Naive thymus-derived CD4-positive, alpha-beta T cell (primary cell): ENCODE measurements around the gene PPM1H. TPM values are rescaled to one million over a fixed set of nuclear protein-coding genes. Genes with fewer than 3 reads are reported as not detected.

Source experiments
- ATAC-seq: fragments of 150-1000 bp; cut with Tn5 transposase; 2 replicates; pipeline ENCODE4 v1.10.0; 2021; ENCODE audit warnings: mild to moderate bottlenecking, moderate library complexity
- CTCF ChIA-PET: fragments of 350-600 bp; sonication (Branson Sonifier 250); formaldehyde crosslinking; loops from one replicate; lab custom pipeline; 2021; ENCODE audit warnings: antibody characterized with exemption; lab: Charles Lee
- POLR2A ChIA-PET: fragments of 350-600 bp; sonication (Branson Sonifier 250); formaldehyde crosslinking; loops from one replicate; lab custom pipeline; 2021; ENCODE audit warnings: antibody characterized with exemption, inconsistent platforms; lab: Charles Lee
- DNase-seq, 9 donors: peaks; one replicate each; pipeline versions ENCODE4 v3.0.0 to v3.0.0-alpha.2; 2020 to 2022; ENCODE audit warnings: mixed read lengths in 1 of 9
- H3K27ac ChIP-seq: one replicate; pipeline ENCODE4 v1.7.0; 2013; ENCODE audit warnings: mild to moderate bottlenecking, low read depth, low read length, moderate library complexity
- H3K27me3 ChIP-seq, 2 donors: one replicate each; pipeline ENCODE4 v1.7.0; 2013; ENCODE audit warnings: low read length in 2 of 2, mild to moderate bottlenecking in 2 of 2, moderate library complexity in 2 of 2; ENCODE audit not compliant: control insufficient read depth in 2 of 2, insufficient read depth in 2 of 2
- H3K36me3 ChIP-seq, 3 experiments: 1 replicate in 2 of 3; 2 replicates in 1 of 3; pipeline ENCODE4 v1.7.0; 2013; ENCODE audit warnings: low read length in 3 of 3, mild to moderate bottlenecking in 3 of 3, moderate library complexity in 1 of 3; ENCODE audit not compliant: insufficient read depth in 3 of 3, control insufficient read depth in 2 of 3
- H3K4me1 ChIP-seq, 2 donors: one replicate each; pipeline ENCODE4 v1.7.0; 2013; ENCODE audit warnings: low read length in 2 of 2, mild to moderate bottlenecking in 2 of 2, moderate library complexity in 1 of 2; ENCODE audit not compliant: control insufficient read depth in 2 of 2, insufficient read depth in 2 of 2
- H3K4me3 ChIP-seq: 2 replicates; pipeline ENCODE4 v1.7.0; 2013; ENCODE audit warnings: mild to moderate bottlenecking, low read length
- H3K9me3 ChIP-seq, 3 experiments: 1 replicate in 2 of 3; 2 replicates in 1 of 3; pipeline ENCODE4 v1.7.0; 2013; ENCODE audit warnings: low read length in 3 of 3; ENCODE audit not compliant: control insufficient read depth in 2 of 3
- H3K27ac Mint-ChIP-seq, 9 donors: one replicate each; pipeline ENCODE4 v1.8.0; 2020 to 2022; ENCODE audit warnings: mixed read lengths in 9 of 9, mild to moderate bottlenecking in 8 of 9, moderate library complexity in 5 of 9, inconsistent platforms in 2 of 9
- H3K27me3 Mint-ChIP-seq, 5 donors: one replicate each; pipeline ENCODE4 v1.8.0; 2021 to 2022; ENCODE audit warnings: mixed read lengths in 5 of 5, mild to moderate bottlenecking in 1 of 5
- H3K36me3 Mint-ChIP-seq, 5 donors: one replicate each; pipeline ENCODE4 v1.8.0; 2020 to 2022; ENCODE audit warnings: mixed read lengths in 5 of 5, mild to moderate bottlenecking in 3 of 5, inconsistent platforms in 1 of 5
- H3K4me1 Mint-ChIP-seq, 7 donors: one replicate each; pipeline ENCODE4 v1.8.0; 2020 to 2022; ENCODE audit warnings: mixed read lengths in 7 of 7, mild to moderate bottlenecking in 3 of 7, inconsistent platforms in 1 of 7
- H3K4me3 Mint-ChIP-seq, 10 donors: one replicate each; pipeline ENCODE4 v1.8.0; 2020 to 2022; ENCODE audit warnings: mild to moderate bottlenecking in 10 of 10, mixed read lengths in 10 of 10, moderate library complexity in 6 of 10, inconsistent platforms in 2 of 10
- H3K9me3 Mint-ChIP-seq, 11 donors: one replicate each; pipeline ENCODE4 v1.8.0; 2020 to 2022; ENCODE audit warnings: mixed read lengths in 11 of 11, mild to moderate bottlenecking in 4 of 11, inconsistent platforms in 1 of 11, moderate library complexity in 1 of 11
- intact Hi-C, 2 donors: fragments of 100-400 bp; cut with micrococcal nuclease; formaldehyde crosslinking; loops; one replicate each; pipeline ENCODE4 v1.15.1; 2023
- polyA plus RNA-seq, 2 donors: library from polyadenylated mRNA; unstranded; fragments of 300-500 nt; fragmentation: Illumina TruSeq; gene quantifications; one replicate each; pipeline ENCODE4 v1.2.3, GENCODE V29; 2021
- total RNA-seq, 6 experiments: library from RNA in 5 of 6; stranded (reverse) in 5 of 6; gene quantifications; 1 replicate in 5 of 6; 2 replicates in 1 of 6; pipeline ENCODE4 v1.2.3 and lab custom pipeline; 2021 to 2026

PPM1H gene
- total and polyA plus RNA-seq, 7 experiments from 2014 or later = 0.08 to 2.1 (median 0.34) TPM; not detected in 4

- Mint-ChIP-seq H3K27ac (no peak overlapping the region), H3K36me3 (peaks cover 0 to 5% (median 0%) of the 10 kb centered on the region in 5 donors), H3K4me1 (peaks cover 0 to 1% (median 0%) of the 10 kb centered on the region in 7 donors), H3K4me3 (no peak overlapping the region), H3K9me3 (no peaks in the 10 kb centered on the region), H3K27me3 (no peaks in the 10 kb centered on the region)
- CTCF ChIA-PET = no interaction called here
- intact Hi-C loops = no loop called here
- no peak overlapping the region for H3K4me3 ChIP-seq
- no peak for DNase-seq
- H3K4me1 ChIP-seq = no peaks in the 10 kb centered on the region
- no peaks in the 10 kb centered on the region for H3K27me3 ChIP-seq
- no peaks in the 10 kb centered on the region for H3K9me3 ChIP-seq
- no peaks in the 10 kb centered on the region for H3K36me3 ChIP-seq
- no peak overlapping the region for H3K27ac ChIP-seq
- POLR2A ChIA-PET = no interaction called here
- no peak for ATAC-seq
These were observed 316.0 kb downstream of the PPM1H start for GRCh38 chr12:62618930-62619329.

GRCh38 chr12:62618319-62618718 is 316.6 kb downstream of the PPM1H start:
- no peaks in the 10 kb centered on the region for H3K27me3 Mint-ChIP-seq
- no peak for ATAC-seq
- Histone ChIP-seq H3K27ac (no peak overlapping the region), H3K4me3 (no peak overlapping the region), H3K4me1 (no peaks in the 10 kb centered on the region), H3K36me3 (no peaks in the 10 kb centered on the region), H3K27me3 (no peaks in the 10 kb centered on the region), H3K9me3 (no peaks in the 10 kb centered on the region)
- DNase-seq = no peak
- no peaks in the 10 kb centered on the region for H3K9me3 Mint-ChIP-seq
- no peak overlapping the region for H3K4me3 Mint-ChIP-seq
- peaks cover 0 to 1% (median 0%) of the 10 kb centered on the region in 7 donors for H3K4me1 Mint-ChIP-seq
- ChIA-PET CTCF (no interaction called here), POLR2A (no interaction called here)
- H3K27ac Mint-ChIP-seq = no peak overlapping the region
- intact Hi-C loops = no loop called here
- H3K36me3 Mint-ChIP-seq = peaks cover 0 to 5% (median 0%) of the 10 kb centered on the region in 5 donors

GRCh38 chr12:62613081-62613480 is 321.9 kb downstream of the PPM1H start:
- no peaks in the 10 kb centered on the region for H3K9me3 Mint-ChIP-seq
- intact Hi-C loops = no loop called here
- Histone ChIP-seq H3K27ac (no peak overlapping the region), H3K4me1 (no peaks in the 10 kb centered on the region), H3K9me3 (no peaks in the 10 kb centered on the region), H3K36me3 (no peaks in the 10 kb centered on the region), H3K27me3 (no peaks in the 10 kb centered on the region), H3K4me3 (no peak overlapping the region)
- no peaks in the 10 kb centered on the region for H3K27me3 Mint-ChIP-seq
- peaks cover 0 to 1% (median 0%) of the 10 kb centered on the region in 7 donors for H3K4me1 Mint-ChIP-seq
- H3K4me3 Mint-ChIP-seq = no peak overlapping the region
- peaks cover 0 to 7% (median 0%) of the 10 kb centered on the region in 5 donors for H3K36me3 Mint-ChIP-seq
- ATAC-seq (no peak), DNase-seq (no peak)
- no peak overlapping the region for H3K27ac Mint-ChIP-seq
- POLR2A ChIA-PET = interaction anchor here (0.9 to 4.6 kb wide), 2 partner anchors 10 to 70 kb away, joined by 3 to 21 read pairs; no protein-coding TSS in a partner anchor
- CTCF ChIA-PET = interaction anchor here (0.6 kb wide), 1 partner anchor 121 kb away, joined by 3 read pairs; no protein-coding TSS in a partner anchor

GRCh38 chr12:62606654-62607053 is 328.3 kb downstream of the PPM1H start:
- intact Hi-C loops = loop anchor here in 1 of 2 donors (10.0 kb wide), 3 partner anchors 108 to 1848 kb away; partner anchors contain the start of genes TBK1 and XPOT
- H3K9me3 Mint-ChIP-seq = no peaks in the 10 kb centered on the region

GRCh38 chr12:62605981-62606380 is 329.0 kb downstream of the PPM1H start:
- H3K27ac ChIP-seq = no peak overlapping the region
- peaks cover 0 to 8% (median 0%) of the 10 kb centered on the region in 3 experiments for H3K36me3 ChIP-seq
- ATAC-seq (no peak), DNase-seq (no peak)
- Mint-ChIP-seq H3K36me3 (peaks cover 0 to 10% (median 0%) of the 10 kb centered on the region in 5 donors), H3K9me3 (no peaks in the 10 kb centered on the region), H3K4me1 (peaks cover 10 to 39% (median 29%) of the 10 kb centered on the region in 7 donors), H3K4me3 (peak overlapping the region in 1 of 10 donors; percentile 39), H3K27me3 (no peaks in the 10 kb centered on the region), H3K27ac (peak overlapping the region in 2 of 9 donors; percentile 10 to 24)
- intact Hi-C loops = loop anchor here in 1 of 2 donors (2.0 to 10.0 kb wide), 4 partner anchors 27 to 1849 kb away; partner anchors contain the start of genes TBK1 and XPOT
- H3K9me3 ChIP-seq = no peaks in the 10 kb centered on the region
- H3K4me3 ChIP-seq = no peak overlapping the region
- no peaks in the 10 kb centered on the region for H3K27me3 ChIP-seq
- POLR2A ChIA-PET = interaction anchor here (0.6 to 0.8 kb wide), 2 partner anchors 349 to 1278 kb away, joined by 3 read pairs; no protein-coding TSS in a partner anchor
- peaks cover 12% of the 10 kb centered on the region in 2 donors for H3K4me1 ChIP-seq
- CTCF ChIA-PET = interaction anchor here (0.8 to 1.9 kb wide), 5 partner anchors 9 to 193 kb away, joined by 3 to 7 read pairs (median 3); no protein-coding TSS in a partner anchor

More at GRCh38 chr12:62606654-62607053, 328.3 kb downstream of the PPM1H start:
- Histone ChIP-seq H3K4me1 (peaks cover 12% of the 10 kb centered on the region in 2 donors), H3K27ac (no peak overlapping the region), H3K27me3 (no peaks in the 10 kb centered on the region), H3K4me3 (no peak overlapping the region), H3K9me3 (no peaks in the 10 kb centered on the region), H3K36me3 (peaks cover 0 to 8% (median 0%) of the 10 kb centered on the region in 3 experiments)
- H3K4me1 Mint-ChIP-seq = peaks cover 10 to 34% (median 26%) of the 10 kb centered on the region in 7 donors
- no peak overlapping the region for H3K27ac Mint-ChIP-seq
- POLR2A ChIA-PET = interaction anchor here (0.8 kb wide), 1 partner anchor 350 kb away, joined by 3 read pairs; no protein-coding TSS in a partner anchor
- H3K27me3 Mint-ChIP-seq = no peaks in the 10 kb centered on the region
- DNase-seq (no peak), ATAC-seq (no peak)
- no peak overlapping the region for H3K4me3 Mint-ChIP-seq
- peaks cover 0 to 8% (median 0%) of the 10 kb centered on the region in 5 donors for H3K36me3 Mint-ChIP-seq
- CTCF ChIA-PET = interaction anchor here (1.3 to 1.9 kb wide), 2 partner anchors 184 to 193 kb away, joined by 3 to 7 read pairs; no protein-coding TSS in a partner anchor

- Histone ChIP-seq H3K4me1 (peaks cover 12% of the 10 kb centered on the region in 2 donors), H3K27me3 (no peaks in the 10 kb centered on the region), H3K36me3 (peaks cover 0 to 8% (median 0%) of the 10 kb centered on the region in 3 experiments), H3K9me3 (no peaks in the 10 kb centered on the region), H3K4me3 (peak overlapping the region; percentile 93), H3K27ac (peak overlapping the region; percentile 99)
- POLR2A ChIA-PET = no interaction called here
- Mint-ChIP-seq H3K27ac (peak overlapping the region in 5 of 9 donors; percentile 32 to 100 (median 43)), H3K4me1 (peaks cover 10 to 43% (median 29%) of the 10 kb centered on the region in 7 donors), H3K9me3 (no peaks in the 10 kb centered on the region), H3K27me3 (no peaks in the 10 kb centered on the region), H3K4me3 (peak overlapping the region in 8 of 10 donors; percentile 77 to 97 (median 91)), H3K36me3 (peaks cover 0 to 12% (median 0%) of the 10 kb centered on the region in 5 donors)
- CTCF ChIA-PET = interaction anchor here (0.8 to 1.9 kb wide), 4 partner anchors 10 to 195 kb away, joined by 3 to 7 read pairs (median 4); no protein-coding TSS in a partner anchor
- peak in 2 of 9 donors; percentile 9 to 23 for DNase-seq
- intact Hi-C loops = loop anchor here in 1 of 2 donors (2.0 to 10.0 kb wide), 5 partner anchors 28 to 1850 kb away; partner anchors contain the start of genes KICS2, TBK1 and XPOT
- no peak for ATAC-seq
These were observed 330.1 kb downstream of the PPM1H start for GRCh38 chr12:62604871-62605270.
